Heart right ventricle (tissue), 16 donors: ENCODE data around the gene PPIC. TPM values are rescaled to one million over a fixed set of nuclear protein-coding genes. Genes with fewer than 3 reads are reported as not detected.

ENCODE experiments used
- ATAC-seq, 8 donors: fragments of 200-7000 bp; cut with Tn5 transposase; one replicate each; pipeline ENCODE4 v1.9.1; 2020; ENCODE audit warnings: mild to moderate bottlenecking in 8 of 8, moderate library complexity in 8 of 8, moderate number of reproducible peaks in 1 of 8
- DNase-seq, 2 donors: peaks; one replicate each; pipeline ENCODE4 v3.0.0-alpha.2; 2020
- H3K27ac ChIP-seq, 10 donors: fragments of 200-600 bp; sonication (generic) in 2 of 10; one replicate each; pipeline versions ENCODE4 v1.5.0 to v1.8.0; 2020 to 2022; ENCODE audit warnings: mild to moderate bottlenecking in 3 of 10
- H3K27me3 ChIP-seq, 7 donors: fragments of 200-600 bp; one replicate each; pipeline ENCODE4 v1.8.0; 2021 to 2022; ENCODE audit warnings: mild to moderate bottlenecking in 2 of 7
- H3K36me3 ChIP-seq, 9 donors: fragments of 200-600 bp; sonication (generic) in 1 of 9; one replicate each; pipeline versions ENCODE4 v1.5.0 to v1.8.0; 2020 to 2022; ENCODE audit warnings: mild to moderate bottlenecking in 2 of 9
- H3K4me1 ChIP-seq, 9 donors: fragments of 200-600 bp; sonication (generic) in 1 of 9; one replicate each; pipeline versions ENCODE4 v1.5.0 to v1.8.0; 2020 to 2022; ENCODE audit warnings: mild to moderate bottlenecking in 4 of 9
- H3K4me3 ChIP-seq, 10 donors: fragments of 200-600 bp; sonication (generic) in 2 of 10; one replicate each; pipeline versions ENCODE4 v1.5.0 to v1.8.0; 2020 to 2022; ENCODE audit warnings: mild to moderate bottlenecking in 7 of 10, moderate library complexity in 2 of 10
- H3K9me3 ChIP-seq, 11 donors: fragments of 200-600 bp in 10 of 11; sonication (generic) in 2 of 11; one replicate each; pipeline versions ENCODE4 v1.5.0 to v1.8.0; 2013 to 2022; ENCODE audit warnings: mild to moderate bottlenecking in 2 of 11, control low read depth in 1 of 11, moderate library complexity in 1 of 11
- CTCF ChIP-seq, 9 donors: fragments of 200-600 bp; sonication (generic) in 2 of 9; IDR thresholded peaks; one replicate each; pipeline versions ENCODE4 v1.5.0 to v1.8.0; 2021 to 2022; ENCODE audit warnings: antibody characterized with exemption in 9 of 9, mild to moderate bottlenecking in 5 of 9, moderate library complexity in 1 of 9
- WGBS, 2 donors: extraction: QIAGEN DNeasy Blood & Tissue Kit; methylation state at CpG; one replicate each; pipeline ENCODE4 v1.1.7; 2013; ENCODE audit warnings: inconsistent platforms in 1 of 2; 5-methylcytosine and 5-hydroxymethylcytosine counted together
- intact Hi-C, 10 donors: fragments of 100-400 bp; cut with DNase I; formaldehyde crosslinking; loops; one replicate each; pipeline versions ENCODE4 v1.11.1 to v1.14.2; 2022
- polyA plus RNA-seq, 2 donors: library from polyadenylated mRNA; stranded (reverse); fragments of 200-250 nt; gene quantifications; one replicate each; pipeline ENCODE4 v1.2.3, GENCODE V29; 2013
- total RNA-seq, 10 donors: library from RNA; stranded (reverse); fragmentation: NEBNext Ultra II Directional in 3 of 10; extraction: Animal tissue kit (Norgen Biotek cat#: 25700) in 3 of 10; gene quantifications; one replicate each; pipeline versions ENCODE4 v1.2.1 to v1.2.4, GENCODE V29; 2021 to 2023
- donor health status: Arrhythmogenic right ventricular cardiomyopathy.
- donor health status: ischemic (EF 13 %, LVEDD 7.1; RV severe dilation, severe dysfunction).
- donor health status: healthy with polysubstance abuse.
- donor health status: DM: no; HTN: yes; CAD: no.
- donor health status: DM: no; HTN: no; CAD: no.
- donor health status: ischemic (EF 25% LVEDD 6.9; RV normal size, moderate dysfunction).
- donor health status: ischemic (EF 25% LVEDD 5.7; RV mildly dilated, moderate dysfunction).
- donor health status: healthy.
- donor health status: DM: yes; HTN: yes; CAD: no.
- donor health status: Ischemic cardiomyopathy.
- donor health status: ischemic (EF 35%, LVEDD 5.7; RV mildly dilated, moderate dysfunction).
- donor health status: nonischemic (EF 11% LVEDD 7.7; RV severe dilation, severe dysfunction).
- donor health status: DM: yes; HTN: yes; CAD: no.
- donor health status: PGD.
- donor health status: ischemic (EF 29% LVEDD 5.4; RV normal size, mild dysfunction).
- donor health status: nonischemic (EF 23%, LVEDD 6.1; RV moderate dilation, normal function).

The PPIC gene
- total and polyA plus RNA-seq, 12 donors = 22.5 to 58.9 (median 43.2) TPM

- intact Hi-C loops = no loop called here
- DNase-seq (no peak), ATAC-seq (no peak)
- 60 to 67% methylated on average over 3 of the region's 3 CpGs for WGBS, 2 donors
- Histone ChIP-seq H3K27me3 (no peaks in the 10 kb centered on the region), H3K36me3 (peaks cover 0 to 7% (median 0%) of the 10 kb centered on the region in 9 donors), H3K4me3 (no peak overlapping the region), H3K4me1 (no peaks in the 10 kb centered on the region), H3K9me3 (no peaks in the 10 kb centered on the region), H3K27ac (no peak overlapping the region)
- TF ChIP-seq CTCF (IDR thresholded peaks at IDR 0.05) = no peak
Measured at GRCh38 chr5:122996091-122996490, 40.4 kb downstream of the PPIC start.

- Histone ChIP-seq H3K4me1 (no peaks in the 10 kb centered on the region), H3K4me3 (no peak overlapping the region), H3K27ac (no peak overlapping the region), H3K9me3 (no peaks in the 10 kb centered on the region), H3K36me3 (no peaks in the 10 kb centered on the region), H3K27me3 (no peaks in the 10 kb centered on the region)
- TF ChIP-seq CTCF (IDR thresholded peaks at IDR 0.05) = no peak
- no peak for ATAC-seq
- WGBS, 2 donors = 84 to 86% methylated on average over 2 of the region's 2 CpGs
- DNase-seq = no peak
- intact Hi-C loops = no loop called here
Measured at GRCh38 chr5:122985954-122986721, 50.4 kb downstream of the PPIC start.

- no peak overlapping the region for H3K27ac ChIP-seq
- H3K27me3 ChIP-seq = no peaks in the 10 kb centered on the region
- no peak overlapping the region for H3K4me3 ChIP-seq
- WGBS, 2 donors = 90 to 92% methylated on average over 4 of the region's 4 CpGs
- DNase-seq (no peak), ATAC-seq (no peak)
- H3K4me1 ChIP-seq = no peaks in the 10 kb centered on the region
- H3K36me3 ChIP-seq = no peaks in the 10 kb centered on the region
- no peaks in the 10 kb centered on the region for H3K9me3 ChIP-seq
- no peak for TF ChIP-seq CTCF (IDR thresholded peaks at IDR 0.05)
- intact Hi-C loops = no loop called here
Measured at GRCh38 chr5:122985006-122985700, 51.4 kb downstream of the PPIC start.

GRCh38 chr5:122984425-122984824 is 52.1 kb downstream of the PPIC start:
- H3K4me3 ChIP-seq = no peak overlapping the region
- WGBS, 2 donors = 92 to 97% methylated on average over 3 of the region's 3 CpGs
- no peaks in the 10 kb centered on the region for H3K27me3 ChIP-seq
- no peak overlapping the region for H3K27ac ChIP-seq
- H3K36me3 ChIP-seq = no peaks in the 10 kb centered on the region
- TF ChIP-seq CTCF (IDR thresholded peaks at IDR 0.05) = no peak
- DNase-seq (no peak), ATAC-seq (no peak)
- intact Hi-C loops = no loop called here
- H3K4me1 ChIP-seq = no peaks in the 10 kb centered on the region
- H3K9me3 ChIP-seq = no peaks in the 10 kb centered on the region
